ENCODE measurements around the gene PXT1. TPM values are rescaled to one million over a fixed set of nuclear protein-coding genes. Genes with fewer than 3 reads are reported as not detected.

PXT1 gene
- total RNA-seq, 1 donor from 2014 or later, result not detected

Small RNAs within 50 kb of the gene (small RNA-seq; reads per million reads assigned to genes)
- gene RN7SL502P, result not detected

Other genes with a start within 250 kb of the PXT1 start
- gene BRPF3, start 246.1 kb downstream of the PXT1 start, total RNA-seq, result 18.7 TPM
- gene PNPLA1, start 172.8 kb downstream of the PXT1 start, total RNA-seq, result not detected
- not detected for gene BNIP5, start 106.0 kb downstream of the PXT1 start, total RNA-seq
- 2.2 TPM for gene ETV7, start 55.2 kb downstream of the PXT1 start, total RNA-seq
- 30.0 TPM for gene KCTD20, start 146 bp upstream of the PXT1 start, total RNA-seq
- gene STK38, start 104.6 kb upstream of the PXT1 start, total RNA-seq, result 31.9 TPM
- gene SRSF3, start 151.5 kb upstream of the PXT1 start, total RNA-seq, result 144 TPM
- 169 TPM for gene CDKN1A, start 235.9 kb upstream of the PXT1 start, total RNA-seq

Data from vagina (tissue), 1 donor.